Stimulated activated CD8-positive, alpha-beta memory T cell treated with anti-CD3 and anti-CD28 coated beads, Interleukin-2, amount 100 ng/mL, for 1 hour (primary cell): ENCODE measurements around the gene PCP4L1.
A peak's percentile ranks its signal among the peaks of the same experiment; 100 is the strongest.
"Not testable (repeated sequence)": the region's sequence is repeated elsewhere in the genome, so short reads cannot be mapped to it uniquely, and the experiment has no call there.

Source experiments
- DNase-seq, 2 donors: peaks; one replicate each; pipeline ENCODE4 v3.0.0-alpha.2; 2020; ENCODE audit warnings: low read depth in 2 of 2

Gene PCP4L1

GRCh38 chr1:161314201-161314981 lies 55.8 kb downstream of the PCP4L1 start, which contains the start of gene SDHC:
Gene SDHC (plus strand): TSS chr1:161314381. CDS start chr1:161314406, 25 bp downstream.
- DNase-seq = peak; percentile 82 to 84

GRCh38 chr1:161315841-161316674 lies 57.5 kb downstream of the PCP4L1 start:
- not testable (repeated sequence) for DNase-seq

- no peak for DNase-seq
Measured at GRCh38 chr1:161324020-161324419, 65.5 kb downstream of the PCP4L1 start.

- DNase-seq = no peak
Measured at GRCh38 chr1:161330346-161330745, 71.8 kb downstream of the PCP4L1 start.

- DNase-seq = no peak
Measured at GRCh38 chr1:161333166-161333565, 74.6 kb downstream of the PCP4L1 start.
